ENCODE measurements around the gene SPATA16.
"Not testable (repeated sequence)": the region's sequence is repeated elsewhere in the genome, so short reads cannot be mapped to it uniquely, and the experiment has no call there.

SPATA16 gene

DNA sequence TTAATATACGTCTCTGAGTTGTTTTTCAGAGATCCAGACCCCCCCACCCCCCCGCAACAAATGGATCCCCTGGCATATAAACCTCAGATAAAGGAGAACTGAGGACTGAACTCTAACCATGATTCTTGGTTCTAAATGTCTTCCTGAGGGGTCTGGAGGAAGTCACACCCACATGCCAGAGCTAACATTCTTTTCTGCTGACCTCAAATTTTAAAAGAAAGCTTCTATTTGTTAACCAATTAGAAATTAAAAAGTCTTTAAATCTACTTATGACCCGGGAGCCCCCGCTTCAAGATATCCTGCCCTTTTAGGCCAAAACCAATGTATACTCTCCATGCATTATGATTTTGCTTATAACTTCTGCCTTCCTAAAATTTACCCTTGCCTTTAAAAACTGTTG lies 202.2 kb downstream of the SPATA16 start:
- DNase-seq = no peak

DNA sequence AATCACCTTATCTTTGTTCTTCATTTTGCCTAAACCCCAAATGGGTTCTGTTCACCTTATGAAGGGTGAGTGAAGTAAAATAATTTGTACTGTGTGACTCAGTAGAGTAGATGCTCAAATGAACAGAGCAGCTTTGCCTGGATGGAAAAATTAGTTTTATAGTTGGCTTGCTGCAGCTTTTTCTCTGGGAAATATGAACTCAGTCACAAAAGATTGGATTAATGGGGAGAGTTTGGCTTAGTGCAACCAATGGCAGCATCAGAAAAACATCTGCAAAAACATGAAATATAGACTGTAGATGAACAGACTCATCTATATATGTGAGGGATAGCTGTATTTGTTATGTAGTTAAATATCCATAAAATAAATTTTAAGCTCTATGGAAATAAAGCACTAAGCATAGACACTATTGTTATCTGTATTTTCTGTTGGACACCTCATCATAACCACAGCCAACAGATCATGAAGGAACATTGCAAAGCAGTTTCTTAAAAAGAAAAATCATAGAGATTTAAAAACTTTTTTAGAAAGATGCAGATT lies 209.2 kb downstream of the SPATA16 start:
- no peak for DNase-seq

DNA sequence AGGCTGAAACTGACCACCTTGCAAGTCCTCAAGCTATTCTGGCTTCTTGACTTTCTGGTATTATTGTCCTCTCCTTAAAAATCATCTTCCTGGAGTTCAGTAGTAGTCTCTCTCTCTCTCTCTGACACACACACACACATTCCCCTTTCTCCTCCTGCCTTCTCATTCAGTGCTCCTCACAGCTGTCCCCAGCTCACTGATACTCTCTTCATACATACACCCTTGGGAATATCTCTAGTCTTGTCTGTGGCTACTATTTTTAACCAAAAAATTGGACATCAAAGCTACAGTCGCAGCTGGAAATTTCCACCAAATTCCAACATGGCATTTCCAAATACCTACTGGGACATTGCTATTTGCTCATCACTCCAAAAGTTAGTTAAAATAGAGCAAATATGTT lies 211.6 kb downstream of the SPATA16 start:
- DNase-seq = no peak

DNA sequence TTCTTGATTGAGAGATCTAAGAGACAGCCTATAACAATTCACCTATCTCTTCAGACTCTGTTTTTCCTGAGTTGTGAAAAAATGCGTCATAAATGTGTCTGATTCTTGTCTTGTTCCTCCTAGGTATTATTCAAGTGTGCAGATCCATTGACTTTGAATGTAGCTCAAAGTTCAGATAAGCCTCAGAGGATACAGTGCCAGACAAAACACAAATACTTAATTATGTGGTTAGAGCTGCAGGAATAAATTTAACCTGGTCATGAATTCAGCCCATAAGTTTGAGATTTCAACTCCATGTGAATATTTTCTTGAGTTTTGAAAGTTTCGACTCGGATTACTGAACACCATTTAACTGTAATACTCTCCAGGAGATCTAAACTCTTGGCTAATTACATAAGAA lies 216.5 kb downstream of the SPATA16 start:
- DNase-seq = no peak

DNA sequence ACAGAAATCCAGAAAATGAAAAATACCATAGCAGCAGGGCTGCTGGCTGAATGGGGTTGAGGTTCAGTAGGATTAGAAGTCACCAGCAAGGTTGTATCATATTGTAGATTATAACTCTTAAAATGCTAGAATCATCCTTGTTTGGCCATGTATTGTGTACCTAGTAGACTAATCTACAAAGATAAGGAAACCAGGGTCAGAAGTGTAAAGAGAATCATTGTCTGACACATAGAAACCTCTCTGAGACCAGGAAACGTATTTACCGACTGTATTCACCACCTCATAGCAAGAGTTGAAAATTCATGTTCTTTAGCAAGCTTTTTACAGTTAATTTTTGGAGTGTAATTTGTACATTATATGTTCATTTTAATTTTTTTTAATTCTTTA lies 221.7 kb downstream of the SPATA16 start:
- no peak for DNase-seq

DNA sequence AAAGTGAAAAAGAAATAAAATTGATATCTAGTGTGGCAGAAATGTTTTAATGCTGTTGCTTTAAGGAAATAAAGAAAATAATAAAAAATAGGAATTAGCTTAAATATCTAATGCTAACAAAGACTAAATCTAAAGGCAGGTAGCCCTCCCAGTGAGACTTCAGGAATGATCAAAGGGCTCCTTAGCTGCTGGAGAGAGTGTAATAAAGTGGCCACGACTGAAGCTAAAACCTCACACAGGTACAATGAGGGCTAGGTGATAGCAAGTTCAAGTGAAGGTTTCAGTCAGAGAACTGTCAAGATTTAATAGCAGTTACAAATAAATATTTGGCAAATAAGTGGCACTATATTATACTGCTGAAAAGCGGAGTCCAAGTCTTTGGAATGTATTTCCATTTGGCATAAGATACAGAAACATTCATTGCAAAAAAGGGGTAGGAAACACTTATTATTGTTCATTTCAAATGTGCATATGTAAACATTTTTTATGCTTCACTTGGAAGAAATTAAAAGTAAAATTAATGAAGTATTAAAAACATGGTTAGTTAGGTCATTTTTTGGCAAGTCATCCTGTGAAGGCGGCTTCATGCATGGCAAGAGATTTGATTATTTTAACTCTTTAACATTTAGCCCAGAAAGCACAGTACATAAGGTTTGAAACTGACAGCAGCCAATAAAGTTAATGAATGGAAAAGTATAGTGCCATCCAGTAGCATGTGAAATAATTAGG lies 222.3 kb downstream of the SPATA16 start:
- DNase-seq = no peak

DNA sequence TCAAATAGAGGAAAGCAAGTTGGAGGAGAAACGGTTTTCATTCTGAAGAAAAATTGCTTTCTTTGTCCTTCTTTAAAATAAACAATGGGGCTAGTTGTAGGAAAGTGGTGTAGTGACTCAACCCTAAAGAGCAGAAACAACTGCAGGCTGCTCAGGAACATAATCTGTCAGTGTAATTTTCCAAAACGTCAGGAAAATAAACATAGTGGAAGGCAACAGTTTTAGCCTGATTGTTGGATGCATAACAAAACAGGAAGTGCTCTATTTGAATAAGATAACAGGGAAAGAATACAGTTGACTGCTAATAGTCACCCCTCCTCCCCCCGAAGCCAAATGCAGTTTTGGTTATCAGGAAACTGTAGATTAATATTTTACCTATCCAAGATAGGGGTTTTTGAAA lies 222.9 kb downstream of the SPATA16 start:
- no peak for DNase-seq

DNA sequence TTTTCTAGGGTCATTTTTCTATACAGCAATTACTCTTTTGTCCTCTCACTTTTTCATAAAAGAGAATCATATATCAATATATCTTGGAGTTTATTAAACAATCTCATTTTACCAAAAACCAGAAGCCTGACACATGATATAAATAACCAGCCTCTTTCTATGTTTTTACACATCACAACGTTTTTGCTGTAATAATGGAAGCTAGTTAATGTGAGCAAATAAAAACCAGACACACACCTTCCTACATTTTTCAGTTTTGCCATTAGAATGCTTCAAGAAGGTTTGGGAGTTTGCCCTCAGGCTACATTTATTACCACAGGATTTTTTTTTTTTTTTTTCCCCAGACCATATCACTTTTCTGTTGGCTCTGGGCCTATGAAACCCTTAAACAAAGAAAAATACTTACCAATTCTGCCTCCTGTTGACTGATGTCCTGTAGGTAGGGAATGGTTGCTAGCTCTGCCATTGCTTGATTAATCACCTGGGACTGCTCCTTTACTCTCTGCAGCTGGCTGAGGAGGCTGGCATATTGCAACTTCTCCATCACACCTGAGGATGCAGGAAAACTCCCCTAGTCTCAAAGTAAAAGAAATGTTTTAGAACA lies 225.0 kb downstream of the SPATA16 start:
- no peak for DNase-seq

DNA sequence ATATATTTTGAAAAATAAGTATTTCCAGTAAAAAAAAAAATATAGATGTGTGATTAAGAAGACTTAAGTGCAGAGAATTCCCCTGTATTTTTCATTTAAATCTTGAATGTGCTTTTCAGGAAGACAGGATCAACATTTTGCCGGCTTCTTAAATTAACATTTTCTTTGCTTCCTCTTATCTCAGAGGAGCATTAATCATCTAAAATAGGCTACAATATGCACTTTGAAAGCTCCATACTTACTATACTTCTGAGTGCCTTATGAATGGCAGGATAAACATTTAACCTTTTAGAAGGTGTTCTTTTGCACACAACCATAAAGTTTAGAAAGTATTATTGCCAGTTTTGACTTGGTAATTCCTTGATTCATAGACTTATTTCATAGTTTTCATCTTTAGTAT lies 226.2 kb downstream of the SPATA16 start:
- DNase-seq = no peak

DNA sequence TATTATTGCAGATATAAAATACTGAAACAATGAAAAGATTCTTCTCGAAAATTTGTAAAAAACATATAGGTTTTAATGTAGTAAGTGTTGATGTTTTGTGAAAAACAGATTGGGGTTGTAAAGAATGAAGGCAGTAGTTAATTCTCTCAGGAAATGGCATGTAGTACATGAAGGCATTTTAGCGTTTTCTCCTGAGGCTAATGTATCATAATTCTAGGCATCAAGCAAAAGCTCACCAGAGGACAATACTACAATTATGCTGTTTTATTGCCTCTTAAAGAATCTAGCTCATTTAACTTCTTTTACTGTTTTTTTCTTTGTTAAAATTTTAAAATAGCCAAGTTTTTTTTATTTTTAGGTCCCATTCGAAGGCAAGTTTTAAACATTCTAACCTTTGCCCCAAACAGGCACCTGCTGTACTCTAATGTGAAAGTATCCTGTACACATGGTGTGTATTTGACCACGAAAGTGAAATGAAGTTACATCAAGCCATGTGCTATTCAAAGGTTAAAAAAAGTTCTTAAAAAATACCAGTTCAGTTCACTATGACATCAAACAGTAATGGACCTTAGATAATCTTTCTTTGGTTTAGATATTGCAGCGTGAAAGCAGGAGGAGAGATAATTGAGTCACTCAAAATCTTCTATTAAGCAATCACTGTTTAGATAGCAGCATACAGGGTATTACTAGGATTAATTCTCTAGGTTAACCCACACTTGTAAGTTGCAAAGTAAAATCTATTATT lies 227.0 kb downstream of the SPATA16 start:
- DNase-seq = no peak

DNA sequence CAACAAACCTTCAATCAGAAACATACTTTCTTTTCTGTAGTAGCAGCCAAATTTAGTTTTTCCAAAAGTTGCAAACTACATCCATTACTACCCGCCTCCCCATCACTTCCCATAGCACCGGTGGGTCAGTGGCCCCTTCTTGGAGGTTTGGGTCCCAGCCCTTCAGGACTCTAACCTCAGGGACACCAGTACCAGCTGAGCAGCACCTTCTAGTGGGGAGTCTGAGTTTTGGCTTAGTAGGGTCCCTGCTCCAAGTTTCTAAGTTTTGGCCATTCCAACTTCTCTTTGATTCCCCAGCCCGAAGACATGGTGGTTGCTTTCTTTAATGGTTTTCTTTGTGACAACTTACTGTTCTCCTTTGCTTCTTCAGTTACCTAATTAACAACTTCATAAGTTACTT lies 229.9 kb downstream of the SPATA16 start:
- no peak for DNase-seq

DNA sequence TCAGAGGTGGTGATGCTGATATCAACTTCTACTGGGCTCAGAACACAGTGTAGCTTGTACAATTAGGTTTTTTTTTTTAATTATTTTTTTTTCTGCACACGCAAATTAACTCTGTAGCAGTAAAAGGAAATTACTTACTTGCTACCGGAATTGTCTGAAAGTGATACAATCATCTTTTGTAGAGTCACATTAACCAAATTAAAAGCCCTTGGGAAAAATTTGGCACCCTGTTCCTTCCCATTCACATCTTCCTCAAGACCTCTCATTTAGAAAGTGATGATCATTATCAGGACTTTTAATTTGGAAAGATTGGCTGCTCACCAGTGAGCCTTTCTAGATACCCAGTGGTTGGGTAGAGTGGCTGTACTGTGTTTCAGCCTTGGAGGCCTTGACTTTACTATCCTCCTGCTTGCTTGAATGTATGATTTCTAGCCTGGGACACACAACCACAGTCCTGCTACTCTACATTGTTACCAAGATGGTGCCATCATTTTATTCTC lies 232.2 kb downstream of the SPATA16 start:
- no peak for DNase-seq

DNA sequence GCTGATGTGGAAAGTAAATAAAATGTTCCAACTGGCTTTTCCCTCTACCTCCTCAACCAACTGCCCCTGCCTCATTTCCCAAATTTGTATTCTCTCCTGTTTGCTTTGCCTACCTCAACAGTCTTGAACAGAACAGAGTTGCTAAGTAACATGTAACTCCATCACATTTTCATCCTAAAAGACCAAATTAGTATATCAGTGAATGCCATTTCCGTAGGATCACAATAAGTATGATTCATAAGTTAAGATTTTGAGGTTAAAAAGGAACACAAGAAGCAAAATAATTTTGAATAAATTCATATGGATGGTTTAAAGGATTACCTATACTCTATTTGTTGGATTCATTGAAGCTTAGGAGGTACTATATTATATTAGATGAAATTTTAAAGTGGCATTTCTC lies 235.6 kb downstream of the SPATA16 start:
- no peak for DNase-seq

DNA sequence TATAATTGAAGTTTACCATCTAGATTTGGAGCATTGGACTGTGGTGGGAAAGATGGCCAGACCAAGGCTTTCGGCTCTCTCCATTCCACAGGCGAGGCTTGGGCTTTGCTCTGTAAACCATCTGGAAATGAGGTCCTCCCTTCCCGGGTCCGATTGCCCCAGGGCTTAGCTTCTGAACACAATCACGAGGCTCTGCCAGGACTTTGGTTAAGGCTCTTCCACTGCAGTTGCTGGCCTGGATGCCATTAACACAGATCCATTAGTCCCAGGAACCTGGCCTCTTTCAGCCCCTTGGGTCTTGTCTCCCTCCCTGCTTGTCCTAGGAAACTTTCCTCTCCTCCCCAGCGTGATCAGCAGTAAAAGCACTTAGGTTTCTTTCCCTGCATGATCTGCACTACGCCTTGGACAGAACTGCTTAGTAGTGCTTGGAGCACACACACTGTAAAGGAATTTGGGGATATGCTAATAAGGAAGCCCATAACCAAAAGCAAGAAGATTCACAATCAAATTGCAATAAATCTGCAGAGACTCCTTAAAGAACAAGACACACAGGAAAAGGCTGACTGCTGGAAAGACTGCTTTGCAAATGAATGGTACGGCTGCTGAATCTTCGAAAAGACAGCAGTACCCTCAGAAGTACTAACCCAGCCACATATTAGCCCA lies 236.2 kb downstream of the SPATA16 start:
- DNase-seq = no peak

DNA sequence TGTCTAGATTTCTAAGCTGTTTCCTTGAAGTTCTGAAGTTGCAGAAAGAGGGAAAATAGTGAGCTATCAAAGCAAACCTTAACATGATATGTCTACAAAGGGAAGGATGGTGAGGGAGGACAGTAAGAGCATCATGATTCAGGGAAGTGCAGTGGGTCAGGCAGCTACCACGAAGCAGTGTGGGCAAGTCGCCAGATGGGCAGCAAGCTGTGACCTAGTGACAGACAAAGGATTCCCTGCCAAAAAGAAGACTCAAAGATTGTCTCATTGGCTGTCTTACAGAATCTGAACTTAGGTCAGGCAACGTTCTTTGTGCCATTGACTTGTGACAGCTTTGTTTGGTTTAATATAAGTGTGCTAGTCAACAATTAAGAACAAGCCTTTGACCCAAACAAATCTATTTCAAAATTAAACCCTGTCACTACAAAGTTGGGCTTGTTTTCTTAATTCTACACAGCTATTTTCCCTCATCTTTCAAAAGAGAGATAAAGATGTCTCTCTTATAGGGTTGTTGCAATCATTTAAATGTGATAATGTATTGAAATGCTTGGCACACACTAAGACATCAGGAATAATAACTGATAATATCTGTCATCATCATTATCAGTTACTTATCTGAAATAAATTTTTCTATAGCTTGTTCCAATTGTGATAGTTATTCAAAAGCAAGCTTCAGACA lies 237.3 kb downstream of the SPATA16 start:
- no peak for DNase-seq

DNA sequence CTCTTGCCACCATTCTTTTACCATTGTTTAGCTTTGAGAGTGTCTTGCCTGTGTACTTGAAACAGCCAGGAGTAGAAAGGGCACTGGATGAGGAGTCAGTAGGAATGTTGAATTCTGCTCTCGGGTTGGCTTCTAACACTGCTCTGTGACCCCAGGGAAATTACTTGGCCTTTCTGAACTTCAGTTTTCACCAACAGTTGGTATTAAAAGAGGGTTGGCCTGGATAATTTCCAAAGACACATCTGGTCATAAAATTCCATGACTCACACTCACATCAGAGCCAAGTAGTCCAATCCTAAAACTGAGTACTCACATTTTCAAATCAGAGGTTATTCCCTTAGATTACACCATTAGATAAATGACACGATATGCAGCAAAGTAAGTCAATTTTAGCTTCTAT lies 248.9 kb downstream of the SPATA16 start:
- DNase-seq = no peak

DNA sequence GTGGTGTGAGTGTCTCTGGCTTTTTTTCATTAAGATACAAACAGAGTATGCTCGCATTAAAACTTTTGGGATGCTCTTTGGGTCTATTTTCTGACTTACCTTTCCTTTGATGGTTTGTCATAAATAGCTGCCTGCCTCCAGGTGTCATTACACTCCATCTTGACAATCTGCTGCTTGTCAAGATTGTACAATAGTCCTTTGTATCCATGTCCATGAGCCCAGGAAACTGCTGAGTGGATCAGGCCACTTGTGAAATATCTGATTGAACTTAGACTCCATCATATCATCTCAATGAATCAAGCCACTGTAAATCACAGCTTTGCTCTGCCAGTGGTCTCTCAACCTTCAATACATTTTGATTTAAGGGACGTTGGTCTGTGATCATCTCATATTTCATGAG lies 255.3 kb downstream of the SPATA16 start:
- no peak for DNase-seq

DNA sequence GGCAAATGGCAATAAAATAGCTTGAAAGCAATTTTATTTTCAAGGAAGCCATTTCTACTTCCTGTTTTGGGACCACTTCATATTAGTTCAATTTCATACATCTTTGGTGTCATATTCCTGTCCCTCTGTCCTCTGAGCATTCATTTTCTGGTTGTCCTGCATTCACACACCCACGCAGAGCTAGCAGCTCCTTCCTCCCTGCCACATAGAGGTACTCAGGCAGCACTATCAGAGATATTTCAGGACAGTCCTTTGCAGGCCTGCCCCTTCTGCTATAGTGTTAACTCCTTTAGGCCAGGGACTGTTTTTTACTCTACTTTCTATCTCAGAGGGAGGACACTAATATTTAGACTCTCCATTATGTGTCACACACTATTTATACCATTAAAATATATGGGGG lies 258.5 kb downstream of the SPATA16 start:
- no peak for DNase-seq

DNA sequence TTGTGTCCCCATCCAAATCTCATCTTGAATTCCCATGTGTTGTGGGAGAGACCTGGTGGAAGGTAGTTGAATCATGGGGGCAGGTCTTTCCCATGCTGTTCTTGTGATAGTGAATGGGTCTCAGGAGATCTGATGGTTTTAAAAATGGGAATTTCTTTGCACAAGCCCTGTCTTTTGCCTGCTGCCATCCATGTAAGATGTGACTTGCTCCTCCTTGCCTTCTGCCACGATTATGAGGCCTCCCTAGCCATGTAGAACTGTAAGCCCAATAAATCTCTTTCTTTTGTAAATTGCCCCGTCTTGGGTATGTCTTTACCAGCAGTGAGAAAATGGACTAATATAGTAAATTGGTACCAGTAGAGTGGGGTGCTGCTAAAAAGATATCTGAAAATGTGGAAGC lies 261.7 kb downstream of the SPATA16 start:
- not testable (repeated sequence) for DNase-seq

DNA sequence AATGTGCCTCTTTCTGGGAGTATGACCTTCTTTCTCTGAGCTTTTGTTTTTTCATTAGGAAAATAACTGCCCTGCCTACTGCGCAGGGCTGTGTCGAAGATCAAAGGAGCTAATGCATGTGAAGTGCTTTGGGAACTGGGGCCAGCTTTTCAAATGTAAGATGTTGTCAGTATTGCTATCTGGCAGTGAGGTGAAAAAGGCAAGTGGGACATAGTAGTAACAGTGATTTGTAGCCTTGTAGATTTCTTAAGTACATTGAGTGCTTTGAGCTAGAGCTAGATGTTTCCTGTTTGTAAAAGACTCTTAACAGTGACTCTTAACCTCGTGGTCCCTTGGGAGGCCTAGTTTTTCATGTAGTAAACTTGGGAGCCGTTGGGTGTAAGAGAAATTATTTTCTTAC lies 264.0 kb downstream of the SPATA16 start:
- DNase-seq = no peak

DNA sequence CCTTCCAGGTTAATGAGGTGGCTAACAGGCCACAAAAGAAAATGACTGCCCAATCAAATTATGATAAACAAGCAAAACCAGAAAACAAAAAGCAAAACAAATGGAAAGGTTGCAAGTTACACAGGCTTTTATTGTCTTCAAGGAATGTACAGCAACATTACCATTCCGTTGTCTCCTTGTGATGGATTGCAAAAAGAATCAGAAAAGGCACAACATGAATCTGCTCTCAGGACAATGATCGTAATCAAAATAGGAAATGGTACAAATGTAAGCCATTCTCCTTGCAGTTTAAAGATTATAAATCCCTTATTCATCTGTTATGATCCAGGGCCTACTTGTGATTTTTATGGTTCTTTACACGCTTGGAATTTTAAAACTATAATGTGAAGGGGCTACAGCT lies 264.7 kb downstream of the SPATA16 start:
- DNase-seq = no peak

DNA sequence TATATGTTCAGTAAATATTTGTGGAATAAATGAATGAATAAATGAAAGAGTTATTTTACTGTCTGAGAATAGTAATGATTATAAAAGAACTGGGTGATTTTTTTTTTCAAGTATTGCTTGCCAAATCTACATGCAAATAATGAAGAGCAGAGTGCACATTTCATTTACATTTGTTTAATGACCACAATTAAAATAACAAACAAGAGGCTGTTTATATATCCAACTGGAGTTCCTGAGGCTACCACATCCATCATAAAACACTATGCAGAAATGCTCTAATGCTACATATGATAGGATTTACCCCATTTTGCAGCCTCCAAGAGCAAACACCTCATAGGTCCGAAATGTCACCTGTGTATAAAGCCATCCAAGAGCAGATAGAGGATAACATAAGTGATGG lies 266.0 kb downstream of the SPATA16 start:
- no peak for DNase-seq
